Measurements from ENCODE around the gene CDH6.

CDH6 gene

DNA sequence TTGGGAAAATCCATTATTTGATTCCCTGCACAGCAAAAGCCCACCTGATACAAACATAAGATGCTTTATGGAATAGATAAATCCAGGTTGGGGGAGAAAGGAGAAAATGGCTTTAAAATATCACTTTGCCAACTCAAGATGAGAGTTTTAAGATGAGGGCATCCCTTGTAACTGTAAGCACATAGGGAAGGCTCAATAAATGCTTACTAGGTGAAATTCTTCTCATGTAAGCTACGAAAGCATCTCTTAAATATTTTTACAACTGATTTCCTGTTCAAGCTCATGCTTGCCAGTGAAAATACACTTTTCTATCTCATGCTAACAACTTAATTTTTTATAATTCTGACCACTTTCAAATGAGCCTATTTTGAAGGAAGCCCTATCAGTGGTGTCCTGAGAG lies 11.5 kb downstream of the CDH6 start:
- no peak for DNase-seq

DNA sequence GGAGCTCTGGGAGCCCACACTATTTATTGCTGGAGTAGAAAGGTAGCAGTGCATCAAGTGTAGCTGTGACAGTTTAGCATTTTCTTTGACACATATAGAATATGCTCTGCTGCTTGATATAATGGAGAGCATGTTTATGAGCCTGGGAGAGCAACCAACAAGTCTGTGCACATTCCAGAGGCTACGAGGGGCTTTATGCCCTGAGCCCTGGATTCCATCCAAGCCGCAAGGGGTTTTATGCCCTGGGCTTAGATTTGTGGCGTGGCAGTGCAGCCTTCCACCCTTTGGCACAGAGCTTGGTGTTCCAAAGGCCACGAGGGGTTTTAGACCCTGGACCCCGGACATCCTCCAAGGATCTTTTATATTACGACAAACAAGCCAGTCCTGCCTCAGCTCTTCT lies 14.6 kb downstream of the CDH6 start:
- no peak for DNase-seq

DNA sequence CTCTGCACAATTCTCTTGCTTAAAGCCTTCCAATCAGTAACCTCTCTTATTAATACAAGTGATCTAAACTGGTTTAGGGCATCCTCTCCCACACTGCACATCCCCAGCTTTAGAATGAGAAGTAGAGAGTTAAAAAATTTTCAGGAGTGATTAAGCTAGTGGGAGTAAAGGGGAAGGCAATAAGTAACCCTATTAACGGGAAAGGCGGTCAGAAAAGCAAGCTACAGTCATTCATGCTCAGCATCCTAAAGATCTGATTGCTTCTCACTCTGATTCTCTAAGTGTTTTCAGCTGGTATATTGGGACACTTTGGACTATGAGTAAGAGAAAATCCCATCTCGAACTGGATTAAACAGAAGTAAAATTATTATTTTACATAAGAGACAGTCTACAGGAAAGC lies 15.8 kb downstream of the CDH6 start:
- DNase-seq: no peak

DNA sequence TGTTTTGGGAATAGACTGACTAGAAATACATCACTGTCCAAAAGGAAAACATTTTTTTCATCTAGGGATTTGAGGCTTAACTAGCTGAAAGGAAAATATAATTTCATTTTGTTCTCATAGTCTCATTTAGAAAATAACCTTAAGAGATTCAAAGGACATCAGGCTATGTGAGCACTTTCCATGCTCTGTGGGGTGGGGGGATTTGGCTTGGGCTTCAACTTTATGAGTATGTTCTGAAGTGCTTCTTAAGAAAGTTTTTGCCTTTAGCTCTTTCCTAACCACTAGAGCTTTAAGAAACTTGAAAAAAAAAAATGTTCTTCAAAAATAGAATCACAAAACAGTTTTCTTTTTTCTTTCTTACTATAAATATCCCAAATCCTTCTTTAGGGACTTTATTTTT lies 17.6 kb downstream of the CDH6 start:
- DNase-seq: no peak

DNA sequence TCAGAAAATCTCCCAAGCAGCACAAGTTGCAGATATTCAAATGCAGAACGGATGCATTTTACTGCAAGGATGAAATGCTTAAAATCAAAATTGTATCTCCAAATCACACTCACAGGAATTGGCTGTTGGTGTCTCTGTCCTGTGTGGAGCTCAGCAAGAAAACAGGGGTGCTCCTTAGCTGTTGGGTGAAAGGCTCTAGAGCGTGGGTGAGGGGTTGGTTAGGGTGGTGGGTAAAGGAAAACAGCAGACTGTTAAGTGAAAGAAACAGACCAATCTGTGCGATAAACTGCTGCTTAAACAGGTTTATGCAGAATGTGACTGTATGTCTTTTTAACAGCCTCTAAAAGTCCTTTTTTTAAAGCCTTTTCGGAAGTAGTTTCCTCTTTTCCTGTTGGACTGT lies 19.8 kb downstream of the CDH6 start:
- DNase-seq: no peak

DNA sequence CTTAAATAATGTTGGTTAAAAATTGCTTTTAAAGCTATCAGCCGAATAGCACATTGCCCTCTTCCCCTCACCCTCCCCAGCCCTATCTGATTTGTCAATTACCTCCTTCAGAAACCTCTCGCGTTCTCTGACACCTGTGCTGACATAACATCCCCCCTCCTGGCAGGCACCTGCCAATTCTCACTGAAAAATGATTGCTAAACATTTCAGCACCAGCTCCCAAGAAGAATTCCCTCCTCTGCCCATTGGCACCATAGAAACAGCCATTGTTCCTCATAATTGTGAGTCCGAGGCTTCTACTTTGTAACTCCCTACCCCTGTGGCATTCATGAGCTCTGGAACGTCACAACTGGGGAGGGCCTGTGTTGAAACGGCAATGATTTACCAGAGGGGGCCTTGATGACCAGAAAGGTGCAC lies 20.2 kb downstream of the CDH6 start:
- DNase-seq: no peak

DNA sequence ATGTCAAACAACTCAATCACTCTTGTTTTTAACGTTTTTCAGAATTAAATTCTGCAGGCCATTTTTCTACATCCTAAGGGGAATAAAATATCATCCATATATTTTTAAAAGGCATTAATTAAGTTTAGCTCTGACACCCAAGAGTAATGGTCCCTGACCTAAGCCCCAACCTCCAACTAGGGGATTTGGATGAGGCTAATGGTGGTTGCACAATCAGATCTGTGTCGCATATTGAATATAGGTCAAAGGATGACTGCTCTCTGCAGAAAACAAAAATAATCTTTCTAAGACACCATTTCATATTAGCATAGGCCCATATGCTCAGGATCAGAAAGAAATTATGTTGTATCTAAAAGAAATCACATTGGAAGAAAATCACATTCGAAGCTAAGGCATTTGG lies 20.7 kb downstream of the CDH6 start:
- no peak for DNase-seq

DNA sequence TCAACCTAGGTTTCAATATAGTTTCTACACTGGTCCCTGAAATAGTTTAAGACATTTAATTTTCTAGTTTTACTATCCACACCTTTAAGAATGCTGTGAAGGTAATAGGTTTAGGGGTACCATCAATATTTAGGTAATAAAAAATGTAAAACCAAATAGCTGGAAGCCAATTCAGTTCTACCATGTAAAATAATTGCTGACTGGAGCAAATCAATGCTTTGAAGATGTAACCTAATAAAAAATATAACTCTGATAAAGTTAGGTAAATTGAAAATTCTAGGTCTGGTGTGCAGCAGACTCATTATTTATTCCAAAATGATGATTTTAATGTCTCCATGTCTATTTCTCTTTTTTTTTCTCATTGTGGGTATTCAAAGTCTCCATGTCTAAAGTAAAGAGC lies 21.8 kb downstream of the CDH6 start:
- no peak for DNase-seq

DNA sequence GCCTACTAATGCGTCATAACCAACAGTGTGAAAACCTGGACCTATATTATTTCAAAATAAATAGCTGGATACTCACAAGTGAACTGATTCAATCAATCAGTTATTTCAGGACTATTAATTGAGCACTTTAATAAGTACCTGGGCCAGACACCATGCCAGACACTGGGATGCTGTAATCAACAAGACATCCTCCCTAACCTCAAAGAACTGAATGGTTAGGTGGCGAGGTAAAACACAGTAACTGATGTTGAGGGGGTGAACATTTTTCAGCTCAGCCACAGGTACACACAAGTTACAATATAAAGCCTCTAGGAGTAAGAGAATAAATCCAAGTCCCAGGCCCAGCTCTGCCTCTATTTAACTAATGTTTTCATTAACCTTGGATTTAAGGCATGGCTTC lies 24.0 kb downstream of the CDH6 start:
- DNase-seq: no peak

DNA sequence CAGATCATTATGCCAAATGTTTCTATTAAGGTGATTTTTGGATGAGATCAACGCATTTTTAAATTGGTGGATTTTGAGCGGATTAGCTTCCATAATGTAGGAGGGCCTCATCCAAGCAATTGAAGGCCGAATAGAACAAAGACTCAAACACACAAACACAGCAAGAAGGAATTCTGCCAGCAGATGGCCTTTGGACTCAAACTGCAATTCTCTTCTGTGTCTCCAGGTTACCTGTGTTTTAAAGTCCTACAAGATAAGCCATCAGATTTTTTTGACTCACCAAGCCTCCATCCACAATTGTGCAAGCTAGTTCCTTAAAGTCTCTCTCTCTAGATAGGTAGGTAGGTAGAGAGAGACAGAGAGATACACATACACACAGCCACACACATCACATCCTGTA lies 25.5 kb downstream of the CDH6 start:
- no peak for DNase-seq

DNA sequence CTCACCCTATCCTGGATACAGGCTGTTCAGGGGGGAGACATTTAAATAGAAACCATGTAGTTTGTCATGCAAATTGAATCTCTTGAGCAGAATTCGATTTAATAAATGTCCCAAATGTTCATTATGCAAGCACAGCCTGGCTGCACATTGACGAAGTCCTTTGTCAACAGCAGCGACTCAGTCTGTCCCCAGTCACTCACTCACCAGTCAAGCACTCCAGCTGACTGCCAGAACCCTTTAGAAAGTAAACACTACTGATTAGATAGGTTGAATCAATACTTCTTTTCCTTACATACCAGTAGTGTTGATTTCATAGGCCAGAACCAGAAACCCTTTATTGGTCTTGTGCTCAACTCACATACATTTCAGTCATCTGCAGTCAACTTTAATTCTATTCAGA lies 27.5 kb downstream of the CDH6 start:
- no peak for DNase-seq

DNA sequence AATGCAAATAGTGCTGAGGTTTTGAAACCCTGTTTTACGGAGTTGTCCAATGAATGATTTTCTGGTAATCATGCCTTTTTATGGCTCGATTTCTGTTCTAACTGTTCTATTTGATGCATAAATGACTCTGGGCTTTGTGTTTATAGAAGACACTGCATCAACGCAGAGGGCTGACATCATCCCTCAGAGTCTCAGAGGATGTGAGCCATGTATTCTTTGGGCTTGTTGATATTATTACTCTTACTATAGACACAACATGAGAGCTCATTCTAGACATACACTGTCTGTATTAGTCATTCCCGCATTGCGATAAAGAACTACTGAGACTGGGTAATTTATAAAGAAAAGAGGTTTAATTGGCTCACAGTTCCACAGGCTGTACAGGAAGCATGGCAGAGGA lies 31.6 kb downstream of the CDH6 start:
- DNase-seq: peak; percentile 5

DNA sequence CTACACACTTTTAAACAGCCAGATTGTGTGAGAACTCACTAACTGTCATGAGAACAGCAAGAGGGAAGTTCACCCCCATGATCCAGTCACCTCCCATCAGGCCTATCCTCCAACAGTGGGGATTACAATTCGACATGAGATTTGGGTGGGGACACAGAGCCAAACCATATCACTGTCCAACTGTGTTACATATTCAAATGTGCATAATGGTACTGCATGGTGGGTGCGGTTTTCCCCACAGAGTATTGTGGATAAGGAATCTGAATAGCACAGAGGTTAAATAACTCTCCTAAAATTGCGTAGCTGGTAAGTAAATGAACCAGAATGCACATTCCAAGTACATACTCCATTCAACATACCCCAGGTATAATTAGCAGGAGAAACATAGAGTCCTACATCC lies 32.1 kb downstream of the CDH6 start:
- no peak for DNase-seq

DNA sequence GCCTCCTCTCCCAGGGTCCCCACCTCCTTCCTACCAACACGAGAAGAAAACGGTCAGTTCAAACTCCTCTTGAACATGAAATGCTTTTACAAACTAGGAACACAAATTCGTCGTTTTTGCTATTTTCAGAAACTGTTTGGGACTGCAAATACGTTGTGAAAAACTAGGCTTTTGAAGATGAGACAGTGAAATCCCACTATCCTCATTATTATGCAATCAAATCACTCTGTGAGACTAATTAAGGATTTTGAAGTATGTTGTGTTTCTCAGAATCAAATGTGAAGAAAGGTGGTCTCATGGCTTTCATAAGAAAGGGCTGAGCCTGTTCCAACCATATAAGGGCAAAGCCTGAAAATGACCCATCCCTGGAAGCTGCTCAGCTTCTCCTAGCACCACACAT lies 33.2 kb downstream of the CDH6 start:
- no peak for DNase-seq

DNA sequence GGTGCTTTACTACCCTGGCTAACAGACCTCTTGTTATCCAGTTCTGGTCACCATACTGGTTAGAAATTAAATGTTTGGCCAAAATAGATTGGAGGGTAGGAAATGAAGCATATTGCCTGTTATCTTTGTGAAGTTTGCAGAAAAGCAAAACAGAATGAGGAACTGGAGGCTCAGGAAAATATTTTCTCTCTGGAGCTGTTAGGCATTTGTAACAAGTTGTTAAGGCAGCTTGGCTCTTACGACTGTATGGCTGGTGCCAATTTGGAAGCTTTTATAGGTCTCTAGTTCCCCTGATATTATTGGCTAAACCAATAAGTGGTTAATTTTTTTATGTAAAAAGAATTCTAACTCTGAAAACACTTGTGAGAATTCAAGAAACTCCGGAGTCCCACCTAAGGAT lies 35.8 kb downstream of the CDH6 start:
- DNase-seq: no peak

DNA sequence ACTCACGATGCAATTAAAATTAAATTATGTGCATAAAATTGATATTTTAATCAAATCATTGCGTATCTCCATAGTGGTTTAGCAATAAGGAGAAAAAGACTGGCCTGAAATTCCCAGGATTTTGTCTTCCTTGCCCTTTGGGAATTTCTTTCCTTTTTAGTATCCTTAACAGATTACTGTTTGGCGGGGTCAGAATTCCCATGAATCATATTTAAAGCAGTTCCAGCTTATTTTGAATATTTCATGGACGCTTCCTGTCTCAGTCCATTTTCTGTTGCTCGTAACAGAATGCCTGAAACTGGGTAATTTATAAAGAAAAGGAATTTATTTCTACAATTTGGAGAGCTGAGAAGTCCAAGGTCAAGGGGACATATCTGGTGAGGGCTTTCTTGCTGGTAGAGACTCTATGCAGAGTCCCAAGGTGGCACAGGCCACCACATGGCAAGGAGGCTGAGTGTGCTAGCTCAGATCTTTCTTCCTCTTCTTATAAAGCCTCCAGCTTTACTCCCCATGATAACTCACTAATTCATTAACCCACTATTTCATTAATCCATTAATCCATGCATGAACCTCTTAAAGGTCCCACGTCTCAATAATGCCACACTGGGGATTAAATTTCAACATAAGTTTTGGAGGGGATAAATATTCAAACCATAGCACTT lies 37.8 kb downstream of the CDH6 start:
- peak; percentile 12 for DNase-seq

DNA sequence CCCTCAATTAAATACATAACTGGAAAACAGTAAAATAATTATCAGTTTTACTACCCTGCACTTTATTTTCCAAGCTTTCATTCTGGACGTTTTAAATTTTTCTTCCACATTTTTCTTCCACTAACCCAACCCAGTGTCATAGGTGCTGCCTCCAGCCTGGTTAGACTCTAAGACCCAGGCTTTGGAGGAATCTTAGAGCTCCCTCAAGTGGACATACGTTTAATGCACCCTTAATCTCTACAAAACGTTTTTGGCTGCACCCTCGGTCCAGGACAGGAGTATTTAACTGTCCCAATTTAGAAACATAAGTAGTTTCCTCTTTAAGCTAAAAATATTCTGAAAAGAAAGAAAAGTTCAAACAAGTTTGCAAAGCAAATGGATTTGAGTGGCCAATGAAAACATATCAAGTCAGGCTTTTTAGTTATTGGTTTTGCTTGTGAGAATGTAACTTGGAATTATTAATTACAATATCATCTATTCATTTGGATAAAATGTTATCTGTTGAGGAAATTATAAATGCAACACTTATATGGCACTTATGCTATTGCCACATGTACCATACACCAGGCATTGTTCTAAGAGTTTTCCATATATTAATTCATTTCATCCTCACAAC lies 38.9 kb downstream of the CDH6 start:
- peak; percentile 56 for DNase-seq

DNA sequence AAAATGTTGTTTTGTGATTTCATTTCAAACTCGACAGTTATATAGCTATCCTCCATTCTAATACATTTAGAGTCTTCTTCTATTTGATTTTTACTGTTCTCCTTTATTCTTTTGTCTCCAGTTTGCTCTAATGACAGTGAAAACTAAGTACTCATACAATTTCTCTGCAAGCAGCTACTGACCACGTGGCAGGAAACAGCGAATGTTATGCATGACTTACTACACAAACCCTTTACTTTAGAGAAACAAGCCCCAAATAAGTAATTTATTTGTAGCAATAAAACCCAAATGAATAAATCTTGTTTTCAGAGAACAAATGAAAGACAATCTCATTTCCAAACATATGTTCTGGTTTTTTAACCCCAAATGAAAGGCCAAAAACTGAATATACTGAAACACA lies 41.9 kb downstream of the CDH6 start:
- peak; percentile 11 for DNase-seq

DNA sequence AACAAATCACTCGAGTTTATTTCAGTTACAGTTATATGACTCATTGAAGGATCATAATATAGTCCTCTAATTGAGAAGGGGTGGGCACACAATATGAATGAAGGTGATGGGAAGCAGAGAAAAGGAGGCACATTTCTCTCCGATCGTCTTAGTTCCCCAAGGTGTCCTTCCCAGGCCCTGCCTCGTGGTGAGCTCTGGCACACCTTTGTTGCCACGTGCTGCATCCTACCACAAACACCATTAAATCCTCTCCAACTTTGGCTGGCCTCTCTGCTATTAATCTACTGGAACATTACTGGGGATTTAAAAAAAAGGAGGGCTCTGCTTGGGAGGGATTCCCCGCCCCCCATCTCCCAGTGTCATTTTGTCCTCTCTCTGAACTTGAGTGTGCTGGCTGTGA lies 42.9 kb downstream of the CDH6 start:
- no peak for DNase-seq

DNA sequence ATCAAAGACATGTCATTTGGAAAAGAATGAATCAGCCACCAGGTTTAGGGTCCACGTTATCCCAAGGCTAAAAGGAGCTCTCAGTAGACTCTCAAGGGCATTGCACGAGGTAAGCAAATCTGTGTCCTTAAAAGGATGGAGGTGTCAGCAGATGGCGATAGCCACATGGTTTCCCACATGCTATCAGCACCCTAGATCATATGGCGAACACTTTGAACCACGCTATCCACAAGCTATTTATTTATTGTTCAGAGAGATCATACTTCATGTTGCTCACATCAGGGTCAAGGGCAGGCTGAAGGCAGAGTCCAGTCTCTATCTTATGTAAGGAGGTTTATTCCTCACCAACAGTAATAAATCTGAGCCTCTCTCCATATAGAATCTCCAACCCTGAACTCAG lies 43.7 kb downstream of the CDH6 start:
- DNase-seq: peak; percentile 40

DNA sequence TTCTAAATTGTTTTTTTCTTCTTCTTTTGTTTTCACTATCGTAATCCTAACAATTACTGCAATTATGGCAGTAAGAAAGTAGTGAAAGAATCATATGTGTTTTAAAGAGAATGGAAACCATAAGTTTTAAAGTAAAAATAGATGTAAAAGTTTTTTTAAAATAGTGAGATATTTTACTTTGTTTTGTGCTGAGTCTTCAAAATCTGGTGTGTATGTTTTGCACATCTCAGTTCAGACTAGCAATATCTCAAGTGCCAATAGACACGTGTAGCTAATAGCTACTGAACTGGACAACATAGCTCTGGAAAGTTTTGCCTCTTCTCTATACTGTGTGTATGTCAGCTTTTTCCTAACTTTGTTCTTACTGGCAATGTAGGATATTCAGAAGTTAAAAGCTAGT lies 45.0 kb downstream of the CDH6 start:
- no peak for DNase-seq

DNA sequence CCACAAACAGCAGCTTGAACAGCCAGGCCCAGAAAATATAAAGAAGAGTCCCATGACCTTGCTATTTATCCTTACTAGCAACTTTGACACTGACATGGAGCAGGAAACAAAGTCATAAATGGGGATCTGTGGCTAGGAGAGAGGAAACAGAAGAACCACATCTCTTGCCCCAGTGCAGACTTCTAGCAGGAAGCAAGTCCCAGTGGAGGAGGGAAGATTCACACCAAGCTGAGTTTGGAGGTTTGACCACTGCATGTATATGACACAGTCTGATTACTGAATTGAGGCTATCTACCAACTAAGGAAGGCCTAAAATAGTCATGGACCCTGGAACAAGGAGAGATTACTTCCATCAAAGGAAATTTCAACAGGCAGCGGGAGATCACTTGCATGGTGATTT lies 51.4 kb downstream of the CDH6 start:
- no peak for DNase-seq

DNA sequence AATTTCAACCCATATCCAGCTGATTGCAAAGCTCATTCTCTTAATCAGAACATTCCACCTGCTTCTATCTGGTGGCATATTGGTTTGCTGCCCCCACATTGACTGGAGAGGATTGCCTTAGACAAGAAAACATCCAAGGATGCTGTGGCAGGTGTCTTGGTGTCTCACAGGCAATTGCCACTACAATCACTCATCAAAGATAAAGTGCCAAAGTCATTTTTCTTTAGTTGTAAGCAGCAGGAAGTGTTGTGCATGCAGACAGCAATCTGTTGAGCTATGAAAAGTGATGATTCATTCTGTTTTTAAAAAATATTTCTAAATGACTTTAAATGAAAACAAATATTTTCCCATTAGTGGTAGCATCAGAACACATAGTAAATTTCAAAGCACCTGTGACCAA lies 53.9 kb downstream of the CDH6 start:
- DNase-seq: no peak

DNA sequence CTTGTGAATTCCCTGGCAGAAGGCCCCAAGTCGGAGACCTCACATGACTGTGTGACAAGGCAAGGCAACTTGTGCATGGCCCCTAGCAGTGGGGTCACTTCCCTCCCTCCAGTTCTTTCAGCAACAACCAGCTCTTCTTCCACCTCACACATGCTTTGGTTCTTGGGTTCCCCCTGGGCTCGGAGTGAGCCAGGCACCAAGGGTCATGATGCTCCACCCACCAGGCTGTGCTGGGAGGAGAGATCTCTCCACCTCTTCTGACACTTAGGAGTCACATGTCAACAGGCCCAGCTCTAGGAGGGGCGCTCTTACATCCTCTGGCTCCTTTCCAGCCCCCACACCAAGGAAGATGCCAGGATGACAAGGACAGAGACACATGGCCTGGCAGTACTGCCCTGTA lies 56.7 kb downstream of the CDH6 start:
- DNase-seq: no peak

DNA sequence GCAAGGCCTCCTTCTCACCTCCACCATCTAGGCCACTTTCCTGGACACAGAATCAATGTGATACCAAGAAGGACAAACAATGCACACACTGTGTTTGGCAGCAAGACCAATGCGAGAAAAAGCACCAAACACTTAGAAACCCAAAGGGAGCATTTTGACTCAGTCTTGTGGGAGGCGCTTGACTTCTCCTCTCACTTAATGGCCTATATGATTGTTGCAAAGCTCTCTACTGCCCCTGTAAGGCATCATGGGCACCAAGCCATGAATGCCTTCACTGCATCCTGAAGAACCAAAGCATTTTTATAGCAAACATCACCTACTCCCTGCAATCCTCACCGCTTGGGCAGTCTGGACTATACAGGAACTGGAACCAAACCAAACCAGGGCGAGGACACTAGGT lies 57.5 kb downstream of the CDH6 start:
- no peak for DNase-seq
